Hepatic stellate cell (primary cell): ENCODE measurements around the gene NGEF.
"Not testable (repeated sequence)": the region's sequence is repeated elsewhere in the genome, so short reads cannot be mapped to it uniquely, and the experiment has no call there.

ENCODE experiments used
- DNase-seq: peaks from one replicate; pipeline ENCODE4 v3.0.0; 2011; ENCODE audit warnings: low spot score

The NGEF gene

DNA sequence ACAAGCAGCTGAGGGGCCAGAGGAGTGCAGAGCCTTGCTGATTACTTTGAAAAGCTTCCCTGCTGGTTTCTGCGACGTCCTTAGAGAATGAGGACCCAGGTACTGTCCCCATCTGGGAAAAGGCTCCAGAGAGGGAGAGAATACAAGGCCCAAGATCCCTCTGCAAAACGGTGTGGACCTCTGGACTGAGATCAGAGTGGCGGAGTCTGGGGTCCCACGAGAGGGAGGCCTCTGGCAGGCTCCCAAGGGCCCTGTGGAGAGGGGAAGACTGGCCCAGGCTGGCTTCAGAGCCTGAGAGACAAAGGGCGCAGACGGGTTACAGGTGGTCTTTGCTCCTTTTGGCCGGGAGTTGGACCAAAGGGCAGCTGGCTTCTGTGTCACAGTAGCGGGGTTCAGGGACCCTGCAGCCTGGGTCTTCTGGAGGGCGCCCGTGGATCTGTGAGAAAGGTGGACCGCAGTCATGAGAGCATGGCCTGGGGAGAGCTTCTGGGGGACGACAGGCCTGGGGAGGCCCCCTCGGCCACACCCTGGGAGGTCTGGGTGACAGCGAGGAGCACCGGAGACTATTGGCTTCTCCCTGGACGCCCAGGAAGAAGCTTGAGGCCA is 142.2 kb downstream of the NGEF start:
- no peak for DNase-seq

DNA sequence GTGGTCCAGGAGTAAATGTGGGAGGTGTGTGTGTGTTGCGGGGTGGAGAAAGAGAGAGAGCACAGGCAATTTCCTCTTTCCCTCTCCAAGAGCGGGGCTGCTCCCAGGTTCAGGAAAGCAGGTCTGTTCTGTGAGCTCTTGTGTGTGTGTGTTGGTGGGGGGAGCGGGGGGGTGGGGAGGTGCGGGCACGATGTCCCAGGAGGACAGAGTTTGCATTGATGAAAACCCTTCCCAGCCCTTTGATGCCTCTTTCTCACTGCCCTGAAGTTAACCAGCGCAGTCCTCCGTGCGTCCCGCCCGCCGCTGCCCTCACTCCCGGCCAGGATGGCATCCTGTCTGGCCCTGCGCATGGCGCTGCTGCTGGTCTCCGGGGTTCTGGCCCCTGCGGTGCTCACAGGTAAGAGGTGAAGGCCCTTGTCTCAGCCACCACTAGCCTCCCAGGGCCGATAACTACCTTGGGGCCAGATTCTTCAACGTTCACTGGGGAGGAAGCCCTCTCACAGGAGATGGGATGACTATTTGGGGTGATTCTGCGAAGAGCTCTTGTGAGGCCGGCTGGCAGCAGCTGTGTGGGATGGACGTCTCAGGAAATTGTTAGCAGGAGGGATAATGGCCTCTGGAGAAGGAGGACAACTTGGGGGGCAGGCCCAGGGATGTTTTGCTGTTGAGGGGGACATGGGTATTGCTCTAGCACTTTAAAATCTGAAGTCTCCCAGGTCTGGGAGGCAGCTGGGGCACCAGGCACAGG is 142.9 kb downstream of the NGEF start, which contains the start of gene SNORC:
SNORC (plus strand) TSS at position 247 of the 748 bp plus-strand sequence; CDS start at position 325, 78 bp downstream.
- no peak for DNase-seq

DNA sequence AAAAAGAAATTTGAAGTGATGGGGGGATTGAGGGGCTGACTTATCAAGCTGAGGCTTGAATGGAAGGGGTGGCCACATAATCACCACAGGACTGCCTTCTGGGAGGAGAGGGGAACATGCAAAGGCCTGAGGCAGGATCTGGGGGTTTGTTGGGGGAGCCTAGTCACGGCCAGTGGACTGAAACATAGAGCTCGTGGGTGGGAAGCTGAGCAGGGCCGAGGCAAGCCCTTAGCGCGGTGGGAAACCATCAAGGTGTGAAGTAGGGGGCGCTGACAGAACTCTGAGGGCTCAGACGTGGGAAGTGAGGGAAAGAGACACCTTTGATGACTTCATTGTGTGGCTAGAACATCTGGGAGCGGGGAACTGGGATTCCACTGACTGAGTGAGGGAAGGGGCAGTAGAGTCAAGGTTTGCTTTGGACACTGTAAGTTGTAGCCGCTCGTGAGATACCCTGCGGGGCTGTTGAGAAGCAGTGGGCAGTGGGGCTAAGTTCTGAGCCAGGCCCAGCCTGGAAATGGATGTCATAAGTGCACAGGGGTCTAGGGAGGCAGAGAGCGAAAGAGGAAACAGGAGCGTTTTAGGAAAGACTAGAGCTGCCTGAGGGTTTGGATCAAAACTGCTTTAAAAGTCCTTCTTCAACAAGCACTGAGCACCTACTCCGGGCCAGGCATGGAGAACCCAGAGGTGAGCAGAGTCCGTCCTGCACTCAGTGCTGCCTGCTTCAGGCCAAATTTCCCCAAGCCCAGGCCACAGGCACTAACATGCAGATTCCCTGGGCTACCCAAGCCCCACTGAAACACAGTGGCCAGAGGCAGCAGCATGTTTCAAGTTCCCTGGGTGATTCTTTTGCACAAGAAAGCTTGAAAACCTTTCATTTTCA is 143.7 kb downstream of the NGEF start:
- no peak for DNase-seq

DNA sequence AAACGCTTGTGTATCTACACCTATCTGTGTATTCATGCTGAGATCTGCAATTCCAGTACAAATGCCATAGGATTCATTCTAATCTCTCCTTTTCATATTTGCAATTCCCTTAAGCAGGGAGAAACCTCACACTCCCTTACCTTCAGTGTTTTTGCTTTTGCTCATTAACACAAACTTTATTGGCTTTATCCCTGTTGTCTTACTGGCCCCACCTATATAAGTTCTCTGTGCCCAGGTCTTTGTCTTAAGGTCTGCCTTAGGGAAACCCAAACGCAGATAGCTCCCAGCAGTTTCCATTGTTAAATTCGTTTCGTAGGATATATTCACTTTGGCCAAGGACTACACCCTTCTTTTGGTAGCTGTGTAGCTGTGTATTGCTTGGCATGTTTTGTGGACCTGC is 147.0 kb downstream of the NGEF start:
- DNase-seq: no peak

DNA sequence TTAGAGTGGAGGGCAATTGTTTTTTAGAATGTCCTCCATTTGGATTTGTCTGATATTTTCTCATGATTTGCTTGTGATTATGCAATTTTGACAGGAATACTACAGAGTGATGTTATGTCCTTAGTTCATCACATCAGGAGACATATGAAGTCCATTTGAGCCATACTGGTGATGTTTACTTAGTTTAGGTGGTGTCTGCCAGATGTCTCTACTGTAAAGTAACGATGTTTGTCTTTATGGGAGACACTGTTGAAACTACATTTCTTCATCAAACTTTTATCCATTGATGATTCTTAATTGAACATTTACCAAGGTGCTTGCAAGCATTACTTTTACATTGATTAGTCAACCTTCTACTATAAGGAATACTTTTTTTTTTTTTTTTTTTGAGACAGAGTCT is 147.9 kb downstream of the NGEF start:
- no peak for DNase-seq

DNA sequence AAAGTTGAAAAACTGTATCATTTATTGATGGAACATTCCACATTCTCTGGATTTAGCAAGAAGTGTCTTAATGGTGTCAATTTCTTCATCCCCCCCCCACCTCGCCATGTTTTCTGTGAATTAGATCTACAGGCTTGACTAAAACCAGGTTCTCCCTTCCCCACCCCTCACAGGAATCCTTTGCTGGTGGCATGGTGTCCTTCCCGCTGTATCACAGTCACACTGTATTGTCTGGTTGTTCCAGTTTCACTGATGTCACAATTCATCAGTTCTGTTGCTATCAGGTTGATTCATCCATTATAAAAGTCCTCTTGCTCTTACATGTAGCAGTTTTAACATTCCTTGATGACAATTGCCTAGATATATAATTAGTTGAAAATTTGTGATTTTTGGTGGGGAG is 149.1 kb downstream of the NGEF start:
- no peak for DNase-seq

DNA sequence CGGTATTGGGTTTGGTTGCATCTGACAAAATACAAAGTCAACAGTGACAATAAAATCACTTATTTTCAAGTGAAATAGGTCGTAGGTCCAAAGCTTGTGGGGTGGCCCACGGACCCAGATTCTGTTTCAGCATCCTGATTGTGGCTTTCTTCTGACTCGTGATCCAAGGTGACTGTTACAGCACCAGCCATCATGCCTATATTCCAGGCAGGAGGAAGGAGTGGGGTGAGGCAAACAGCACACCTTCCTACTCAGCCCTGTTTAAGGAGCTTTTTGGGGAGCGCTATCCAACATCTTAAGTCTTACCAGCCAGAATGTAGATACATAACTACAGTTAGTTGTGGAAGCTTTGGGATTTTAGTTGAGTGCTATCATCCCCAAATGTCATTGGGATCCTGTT is 151.7 kb downstream of the NGEF start:
- DNase-seq: no peak

DNA sequence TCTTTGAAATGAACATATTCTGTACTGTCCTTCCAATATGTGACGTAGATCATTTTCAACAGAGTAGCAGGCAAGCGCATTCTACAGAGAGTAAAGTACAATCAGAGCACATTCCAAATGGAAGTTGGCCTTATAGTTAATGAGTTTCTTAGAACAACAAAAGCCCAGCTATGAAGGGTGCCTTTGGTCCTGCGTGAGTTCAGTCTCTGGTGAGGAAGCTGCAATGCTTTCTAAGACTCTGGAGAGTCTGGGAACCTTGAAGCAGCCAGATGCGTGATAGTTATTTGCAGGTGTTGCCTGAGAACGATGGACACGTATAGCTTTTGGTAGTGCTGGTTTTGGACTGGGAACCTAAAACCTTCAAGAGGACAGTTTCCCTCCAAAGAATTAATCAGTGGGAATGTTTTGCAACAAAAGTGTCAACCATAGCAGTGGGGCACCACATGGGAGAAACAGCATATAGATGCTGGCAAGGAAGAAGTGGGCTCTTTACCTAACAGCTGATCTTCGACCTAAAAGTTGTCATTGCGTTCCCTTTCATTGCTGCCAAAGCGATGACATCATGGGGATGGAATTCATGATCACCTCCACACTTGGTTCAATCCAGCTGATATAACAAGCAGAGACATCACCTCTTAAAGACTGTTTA is 152.3 kb downstream of the NGEF start:
- DNase-seq: no peak

DNA sequence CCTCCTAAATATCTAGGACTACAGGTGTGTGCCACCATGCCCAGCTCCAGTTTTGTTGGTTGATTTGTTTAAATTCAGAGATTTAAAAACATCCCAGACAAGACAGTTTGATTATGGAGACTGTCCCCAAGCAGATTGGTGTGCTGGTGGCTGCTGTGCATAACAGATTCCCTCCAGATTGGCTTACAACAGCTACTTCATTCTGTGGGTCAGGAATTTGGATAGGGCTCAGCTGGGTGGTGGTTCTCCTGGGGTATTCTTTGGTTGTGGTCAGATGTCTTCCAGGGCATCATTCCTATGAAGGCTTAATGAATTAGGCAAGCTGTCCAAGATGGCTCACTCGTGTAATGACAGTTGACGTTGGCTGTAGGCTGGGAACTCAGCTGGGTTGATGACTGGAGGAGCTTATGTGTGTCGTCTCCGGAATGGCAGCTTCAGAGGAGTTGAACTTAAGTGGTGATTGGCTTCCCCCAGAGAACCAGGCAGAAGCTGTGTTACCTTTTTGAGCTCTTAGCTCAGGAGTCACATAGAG is 153.6 kb downstream of the NGEF start:
- DNase-seq: no peak

DNA sequence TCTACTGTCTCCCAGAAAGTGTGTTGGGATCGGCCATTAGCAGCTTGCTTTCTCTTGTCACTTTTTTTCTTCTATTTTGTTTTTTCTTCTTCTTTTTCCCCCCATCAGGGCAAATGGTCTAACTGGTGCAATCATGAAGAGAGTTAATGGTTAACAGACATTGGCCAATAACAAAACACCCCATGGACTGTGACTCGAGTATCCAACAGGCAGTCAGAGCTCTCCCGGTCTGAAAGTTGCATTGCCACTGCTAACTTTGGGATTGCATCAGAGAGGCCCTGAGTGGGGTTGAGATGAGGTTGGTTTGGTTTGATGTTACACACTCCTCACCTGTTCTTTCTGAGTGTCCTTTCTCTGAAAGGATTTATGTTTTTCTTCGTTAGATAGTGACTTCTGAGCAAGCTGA is 155.9 kb downstream of the NGEF start:
- DNase-seq: no peak

DNA sequence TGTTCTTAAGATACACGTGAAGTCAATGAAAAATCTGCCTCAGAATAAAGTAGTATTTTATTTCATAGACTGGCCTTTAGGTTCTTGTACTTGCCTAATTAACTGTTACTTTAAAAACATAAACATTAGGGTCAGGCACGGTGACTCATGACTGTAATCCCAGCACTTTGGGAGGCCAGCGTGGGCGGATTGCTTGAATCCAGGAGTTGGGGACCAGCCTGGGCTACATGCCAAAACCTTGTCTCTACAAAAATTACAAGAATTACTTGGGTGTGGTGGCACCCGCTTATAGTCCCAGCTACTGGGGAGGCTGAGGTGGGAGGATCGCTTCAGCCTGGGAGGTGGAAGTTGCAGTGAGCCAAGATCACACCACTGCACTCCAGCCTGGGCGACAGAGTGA is 159.0 kb downstream of the NGEF start:
- DNase-seq: no peak

DNA sequence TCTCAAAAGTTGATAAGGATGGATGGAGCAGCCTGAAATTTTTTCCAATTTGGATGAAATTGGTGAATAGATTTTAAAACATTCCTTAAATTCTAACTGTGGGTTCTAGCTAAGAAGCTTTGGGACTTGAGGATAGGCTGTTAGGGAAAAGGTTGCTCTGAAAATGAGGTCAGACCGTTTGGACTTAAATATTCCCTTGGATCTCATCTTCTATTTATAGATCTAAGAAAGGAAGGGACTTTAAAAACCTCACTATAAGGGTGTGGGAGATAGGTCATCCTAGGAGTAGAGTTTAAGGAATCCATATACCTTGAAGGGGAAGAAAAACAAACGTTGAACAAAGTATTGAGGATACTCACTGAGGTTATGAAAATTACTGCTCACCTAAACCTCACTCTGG is 160.4 kb downstream of the NGEF start:
- DNase-seq: no peak

DNA sequence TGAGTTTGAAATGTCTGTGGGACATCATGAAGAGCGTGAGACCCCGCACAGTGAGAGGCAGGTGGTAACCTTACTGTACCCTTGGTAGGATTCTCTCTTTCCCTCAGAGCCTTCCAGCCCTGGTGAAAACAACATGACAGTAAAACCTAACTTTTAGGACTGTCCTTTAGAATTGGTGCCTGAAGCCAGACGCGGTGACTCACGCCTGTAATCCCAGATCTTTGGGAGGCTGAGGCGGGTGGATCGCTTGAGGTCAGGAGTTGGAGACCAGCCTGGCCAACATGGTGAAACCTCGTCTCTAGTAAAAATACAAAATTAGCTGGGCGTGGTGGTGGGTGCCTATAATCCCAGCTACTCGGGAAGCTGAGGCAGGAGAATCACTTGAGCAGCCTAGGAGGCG is 161.0 kb downstream of the NGEF start:
- DNase-seq: not testable (repeated sequence)

DNA sequence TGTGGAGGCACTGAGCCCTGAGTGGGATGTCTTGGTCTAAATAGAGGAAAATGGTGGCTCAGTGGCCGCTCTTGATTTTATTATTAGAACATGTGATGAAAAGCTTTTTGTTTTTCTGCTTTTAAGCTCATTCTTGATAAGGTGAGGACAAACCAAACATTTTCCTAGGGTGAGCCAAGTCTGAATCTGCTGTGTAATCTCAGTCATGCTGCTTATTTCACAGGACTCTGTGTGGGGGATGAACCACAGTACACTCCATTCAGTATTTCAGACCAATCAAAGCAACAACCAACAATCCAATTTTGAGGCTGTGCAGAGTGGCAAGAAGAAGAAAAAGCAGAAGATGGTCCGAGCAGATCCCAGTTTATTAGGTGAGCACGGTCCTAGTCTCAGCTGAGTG is 163.0 kb downstream of the NGEF start:
- no peak for DNase-seq

DNA sequence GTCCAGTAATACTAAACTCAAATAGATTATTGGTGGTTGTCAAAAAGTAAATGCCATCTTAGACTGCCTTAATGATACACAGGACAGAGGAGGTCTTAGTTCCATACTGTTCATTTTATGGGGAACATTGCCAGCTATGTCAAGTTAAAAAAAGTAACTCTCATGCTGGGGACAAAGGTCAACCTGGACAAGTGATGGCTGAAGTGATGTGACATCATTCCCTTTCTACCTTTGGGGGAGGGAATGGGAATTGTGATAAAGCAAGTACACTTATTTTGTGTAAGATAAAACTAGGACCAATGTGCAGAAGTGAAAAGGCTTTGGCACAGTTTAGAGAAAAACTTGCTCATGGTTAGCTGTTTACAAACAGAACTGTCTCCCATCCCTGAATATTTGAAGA is 167.0 kb downstream of the NGEF start:
- no peak for DNase-seq

DNA sequence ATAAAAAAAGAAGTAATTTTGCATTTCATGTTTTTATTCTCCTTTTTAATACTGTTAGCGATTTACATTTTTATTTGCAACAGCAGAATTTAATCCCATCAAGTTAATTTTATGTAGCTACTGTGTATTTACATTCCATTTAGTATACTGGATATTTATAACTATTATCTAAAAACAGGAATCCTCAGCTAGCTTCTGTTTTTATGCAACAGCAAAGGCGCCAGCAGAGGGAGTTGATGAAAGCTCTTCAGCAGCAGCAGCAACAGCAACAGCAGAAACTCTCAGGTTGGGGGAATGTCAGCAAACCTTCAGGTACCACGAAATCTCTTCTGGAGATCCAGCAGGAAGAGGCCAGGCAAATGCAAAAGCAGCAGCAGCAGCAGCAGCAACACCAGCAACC is 169.2 kb downstream of the NGEF start:
- DNase-seq: no peak

DNA sequence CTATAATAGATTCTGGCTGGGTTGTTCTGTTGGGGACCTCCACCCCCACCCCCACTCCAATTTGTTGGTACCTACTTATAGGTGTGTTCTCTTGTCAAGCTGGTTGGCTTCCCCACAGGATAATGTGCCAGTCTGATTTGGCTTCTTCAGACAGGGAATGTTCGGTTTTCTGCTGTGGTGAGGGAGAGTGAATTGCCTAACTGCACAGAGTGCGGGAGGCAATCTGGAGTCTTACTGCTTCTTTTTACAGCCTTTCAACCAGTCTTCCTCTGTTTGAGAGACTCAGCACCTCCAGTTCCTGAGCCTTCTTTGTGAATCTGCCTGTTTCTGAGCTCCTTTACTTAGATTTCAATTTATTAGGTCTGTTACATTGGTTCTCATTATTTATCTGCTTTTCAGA is 170.4 kb downstream of the NGEF start:
- DNase-seq: no peak

DNA sequence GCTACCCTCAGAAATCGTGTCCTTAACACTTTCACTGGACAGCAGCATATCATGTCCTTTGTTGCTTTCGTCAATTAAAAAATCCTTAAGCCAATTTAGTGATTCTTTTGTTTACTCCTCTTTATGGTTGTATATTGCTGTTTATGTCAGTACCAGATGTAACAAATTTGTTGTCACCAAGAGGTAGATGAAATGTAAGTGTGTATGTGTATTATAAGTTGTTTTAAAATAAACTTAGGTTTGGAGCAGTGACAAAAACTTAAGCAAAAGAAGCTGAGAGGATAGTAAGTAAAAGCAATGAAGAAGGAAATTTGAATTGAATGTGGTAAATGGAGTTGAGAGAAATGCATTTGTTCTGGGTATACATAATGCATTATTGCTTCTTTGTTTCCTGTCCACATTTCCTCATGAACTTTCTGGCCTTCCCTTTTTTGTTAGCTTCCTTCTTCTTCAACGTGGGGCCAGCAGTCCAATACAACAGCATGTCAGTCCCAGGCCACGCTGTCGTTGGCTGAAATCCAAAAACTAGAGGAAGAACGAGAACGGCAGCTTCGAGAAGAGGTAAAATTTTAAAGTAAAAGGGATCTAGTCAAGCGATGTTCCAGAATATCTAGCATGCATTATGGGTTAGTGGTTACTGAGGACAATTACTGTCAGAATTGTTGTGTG is 173.5 kb downstream of the NGEF start:
- DNase-seq: no peak

DNA sequence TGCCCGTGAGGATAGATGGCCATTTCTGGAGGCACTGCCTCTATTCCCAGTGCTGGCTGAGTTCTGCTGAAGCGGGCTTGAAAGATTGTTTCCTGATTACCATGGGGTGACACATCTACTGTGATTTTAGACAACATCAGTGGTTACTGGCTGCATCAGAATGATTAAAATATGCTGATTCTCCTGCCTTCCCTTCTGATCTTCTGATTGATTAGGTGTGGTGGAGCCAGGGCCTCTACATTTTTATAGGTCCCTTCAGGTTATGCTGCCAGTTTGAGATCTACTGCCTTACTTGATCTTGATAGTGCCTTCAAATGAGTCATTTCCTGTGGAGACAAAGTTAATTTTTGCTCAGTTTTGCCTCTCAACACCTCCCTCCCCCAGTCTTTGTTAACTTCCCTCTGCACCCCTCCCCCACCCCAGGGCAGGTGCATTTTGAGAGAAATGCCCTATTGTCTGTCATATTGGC is 174.6 kb downstream of the NGEF start:
- no peak for DNase-seq

DNA sequence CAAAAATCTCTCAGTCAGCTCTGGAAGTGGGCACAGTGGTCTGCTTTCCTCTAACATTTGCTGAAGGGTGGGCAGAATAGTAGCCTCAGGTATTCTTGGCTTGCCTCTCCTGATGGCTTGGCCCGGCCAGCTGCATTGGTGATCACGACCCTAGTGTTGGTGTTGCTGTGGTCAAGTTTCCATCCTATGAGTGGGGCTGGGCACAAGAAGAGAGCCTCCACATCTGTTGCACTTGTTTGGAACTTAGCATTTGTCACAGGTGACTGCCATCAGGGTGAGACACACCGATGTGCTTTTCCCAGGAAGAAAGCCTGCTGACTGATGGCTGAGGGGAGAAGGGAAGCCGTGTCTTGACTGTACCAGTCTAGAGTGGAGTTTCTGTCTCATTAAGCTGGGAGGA is 176.1 kb downstream of the NGEF start:
- DNase-seq: no peak

DNA sequence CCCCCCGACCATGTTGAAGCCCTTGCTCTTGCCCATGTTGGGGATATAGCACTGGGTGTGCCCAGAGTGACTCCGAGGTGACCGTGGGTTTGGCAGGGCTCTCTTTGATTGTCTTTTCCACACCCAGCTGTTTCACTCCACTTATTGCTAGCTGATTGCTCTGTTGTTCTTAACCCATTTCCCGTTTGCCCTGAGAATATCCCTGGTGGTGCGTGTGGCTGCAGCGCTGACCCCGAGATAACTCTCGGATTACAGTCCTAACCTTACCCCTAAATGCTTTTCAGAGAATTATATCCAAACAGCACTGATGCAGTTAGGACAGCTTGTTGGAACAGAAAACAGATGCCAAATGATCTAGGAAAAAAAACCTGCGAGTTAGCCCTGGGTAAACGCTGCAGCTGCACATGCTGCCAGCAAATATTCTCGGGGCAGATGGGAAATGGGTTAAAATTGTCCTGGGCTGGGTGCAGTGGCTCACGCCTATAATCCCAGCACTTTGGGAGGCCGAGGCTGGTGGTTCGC is 177.3 kb downstream of the NGEF start:
- DNase-seq: no peak
